ENCODE data around the gene KDELR1. TPM values are rescaled to one million over a fixed set of nuclear protein-coding genes. Genes with fewer than 3 reads are reported as not detected.
A peak's percentile ranks its signal among the peaks of the same experiment; 100 is the strongest.

KDELR1 gene
- total RNA-seq, 1 experiment from 2014 or later = 200 TPM

DNA sequence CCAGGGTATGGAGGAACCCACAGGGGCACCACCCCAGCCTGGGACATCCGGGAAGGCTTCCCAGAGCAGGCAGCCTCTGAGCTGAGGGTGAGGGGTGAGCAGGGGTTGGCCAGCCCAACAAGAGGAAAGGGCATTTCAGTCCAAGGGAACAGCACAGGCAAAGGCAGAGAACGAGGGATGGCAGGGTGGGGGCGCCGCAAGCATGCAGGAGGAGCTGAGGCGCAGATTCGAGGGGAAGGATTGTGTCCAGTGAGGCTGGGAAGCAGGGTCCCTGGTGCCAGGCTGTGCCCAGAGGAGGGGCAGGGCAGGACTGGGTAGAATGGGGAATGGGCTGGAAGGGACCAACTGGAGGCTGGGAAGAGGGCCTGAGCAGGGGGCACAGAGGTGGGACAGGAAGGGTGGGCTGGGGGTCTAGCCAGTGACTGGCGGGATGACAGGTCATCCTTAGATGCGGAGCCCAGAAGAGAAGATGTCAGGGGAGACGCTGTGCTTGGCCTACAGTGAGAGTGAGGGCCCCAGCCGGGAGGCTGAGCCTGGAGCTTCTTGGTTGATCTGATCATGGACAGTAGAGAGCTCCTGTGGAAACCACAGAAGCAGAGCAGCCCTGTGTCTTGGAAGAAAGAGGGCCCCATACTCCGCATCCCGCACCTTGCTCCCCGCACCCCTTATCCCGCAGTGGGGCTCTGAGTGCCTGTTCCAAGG is 52.4 kb downstream of the KDELR1 start:
- POLR2A ChIA-PET (ENCODE audit: low non-redundant PET) = no interaction called here
- no peak overlapping the region for H3K4me3 ChIP-seq (ENCODE audit: low read depth, low read length, poor library complexity, severe bottlenecking)
- H3K4me1 ChIP-seq (ENCODE audit: insufficient read depth, low read length, poor library complexity, severe bottlenecking) = no peaks in the 10 kb centered on the region
- H3K27me3 ChIP-seq (replicated peaks; ENCODE audit: insufficient read depth, low read depth, low read length, poor library complexity) = no peaks in the 10 kb centered on the region
- CTCF ChIA-PET = no interaction called here
- intact Hi-C loops (cut with micrococcal nuclease; ENCODE audit: unreplicated experiment) = no loop called here
- TF ChIP-seq CTCF (conservative IDR thresholded peaks at IDR 0.05; ENCODE audit: low read depth, low read length) (no peak), EZH2 (IDR thresholded peaks at IDR 0.05; ENCODE audit: borderline replicate concordance, low read depth, low read length, poor library complexity, severe bottlenecking) (no peak)
- no peak overlapping the region for H3K27ac ChIP-seq (ENCODE audit: low read depth, low read length, poor library complexity, severe bottlenecking)
- no TSS peak for BruUV-seq (replicated peaks)
- no peaks in the 10 kb centered on the region for H3K9me3 ChIP-seq (ENCODE audit: low read depth, low read length, poor library complexity, severe bottlenecking)
- no peaks in the 10 kb centered on the region for H3K36me3 ChIP-seq (ENCODE audit: insufficient read depth, low read length, poor library complexity, severe bottlenecking)
- no peak for DNase-seq (ENCODE audit: low spot score)

GRCh38 chr19:48338253-48338755 is 53.0 kb downstream of the KDELR1 start:
- no peaks in the 10 kb centered on the region for H3K27me3 ChIP-seq (replicated peaks; ENCODE audit: insufficient read depth, low read depth, low read length, poor library complexity)
- no peaks in the 10 kb centered on the region for H3K9me3 ChIP-seq (ENCODE audit: low read depth, low read length, poor library complexity, severe bottlenecking)
- no peak overlapping the region for H3K4me3 ChIP-seq (ENCODE audit: low read depth, low read length, poor library complexity, severe bottlenecking)
- peaks cover 3% of the 10 kb centered on the region for H3K4me1 ChIP-seq (ENCODE audit: insufficient read depth, low read length, poor library complexity, severe bottlenecking)
- TF ChIP-seq CTCF (conservative IDR thresholded peaks at IDR 0.05; ENCODE audit: low read depth, low read length) = no peak
- TF ChIP-seq EZH2 (IDR thresholded peaks at IDR 0.05; ENCODE audit: borderline replicate concordance, low read depth, low read length, poor library complexity, severe bottlenecking) = no peak
- H3K27ac ChIP-seq (ENCODE audit: low read depth, low read length, poor library complexity, severe bottlenecking) = no peak overlapping the region
- CTCF ChIA-PET = no interaction called here
- DNase-seq (ENCODE audit: low spot score) = no peak
- BruUV-seq (replicated peaks) = no TSS peak
- no peaks in the 10 kb centered on the region for H3K36me3 ChIP-seq (ENCODE audit: insufficient read depth, low read length, poor library complexity, severe bottlenecking)
- POLR2A ChIA-PET (ENCODE audit: low non-redundant PET) = no interaction called here
- intact Hi-C loops (cut with micrococcal nuclease; ENCODE audit: unreplicated experiment) = no loop called here

- Histone ChIP-seq H3K36me3 (ENCODE audit: insufficient read depth, low read length, poor library complexity, severe bottlenecking) (peaks cover 31% of the 10 kb centered on the region), H3K27ac (ENCODE audit: low read depth, low read length, poor library complexity, severe bottlenecking) (peak overlapping the region; percentile 91), H3K4me1 (ENCODE audit: insufficient read depth, low read length, poor library complexity, severe bottlenecking) (peaks cover 15% of the 10 kb centered on the region), H3K9me3 (ENCODE audit: low read depth, low read length, poor library complexity, severe bottlenecking) (no peaks in the 10 kb centered on the region), H3K4me3 (ENCODE audit: low read depth, low read length, poor library complexity, severe bottlenecking) (peak overlapping the region; percentile 56), H3K27me3 (replicated peaks; ENCODE audit: insufficient read depth, low read depth, low read length, poor library complexity) (no peaks in the 10 kb centered on the region)
- intact Hi-C loops (cut with micrococcal nuclease; ENCODE audit: unreplicated experiment) = loop anchor here (1.0 to 5.0 kb wide), 2 partner anchors 13 to 61 kb away; partner anchors contain the start of gene ZNF114
- TF ChIP-seq CTCF (conservative IDR thresholded peaks at IDR 0.05; ENCODE audit: low read depth, low read length) (peak; percentile 91), EZH2 (IDR thresholded peaks at IDR 0.05; ENCODE audit: borderline replicate concordance, low read depth, low read length, poor library complexity, severe bottlenecking) (no peak)
- BruUV-seq (replicated peaks) = no TSS peak
- ChIA-PET POLR2A (ENCODE audit: low non-redundant PET) (interaction anchor here (0.6 to 0.7 kb wide), 2 partner anchors 15 to 69 kb away, joined by 3 to 7 read pairs; no protein-coding TSS in a partner anchor), CTCF (interaction anchor here (0.6 to 2.4 kb wide), 14 partner anchors 12 to 370 kb away, joined by 3 to 29 read pairs (median 5); partner anchors contain the start of genes KDELR1, SYNGR4 and TMEM143)
- DNase-seq (ENCODE audit: low spot score) = peak; percentile 96
Observed at GRCh38 chr19:48333467-48334384, 57.6 kb downstream of the KDELR1 start.
